ENCODE results near the gene SMYD1. TPM values are rescaled to one million over a fixed set of nuclear protein-coding genes. Genes with fewer than 3 reads are reported as not detected.
A peak's percentile ranks its signal among the peaks of the same experiment; 100 is the strongest.

SMYD1 gene
- total and polyA plus RNA-seq, 5 experiments from 2014 or later, result not detected

DNA sequence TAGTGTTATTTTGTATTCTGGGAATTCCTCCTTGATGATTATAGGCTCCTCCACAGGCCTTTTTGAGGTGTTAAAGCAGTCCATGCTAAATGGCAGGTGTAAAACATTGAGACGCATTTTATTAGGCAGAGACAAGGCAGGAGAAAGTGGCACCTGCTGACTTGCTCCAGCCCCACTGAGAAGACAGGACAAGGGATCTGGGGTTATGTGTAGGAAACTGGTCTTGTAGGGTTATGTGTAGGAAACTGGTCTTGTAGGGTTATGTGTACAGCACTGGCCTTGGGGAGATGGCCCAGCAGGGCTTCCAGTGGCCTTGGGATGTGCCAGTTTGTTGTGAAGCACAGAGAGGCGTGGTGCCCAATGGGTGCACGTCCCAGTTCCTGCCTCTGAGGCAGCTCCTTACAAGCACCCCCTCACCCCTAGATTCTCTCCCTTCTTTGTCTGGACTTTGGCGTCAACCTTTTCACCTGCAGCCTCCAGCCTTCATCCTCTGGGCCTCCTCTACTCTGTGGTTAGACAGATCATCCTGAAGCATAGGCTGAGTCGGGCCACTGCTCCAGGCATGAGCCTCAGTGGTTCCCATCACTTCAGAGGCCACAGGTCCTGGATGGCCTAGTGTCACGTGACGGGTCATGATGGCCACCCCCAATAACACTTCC lies 61.2 kb downstream of the SMYD1 start:
- Mint-ChIP-seq H3K4me1 (peaks cover 0 to 2% (median 0%) of the 10 kb centered on the region in 4 donors), H3K4me3 (no peak overlapping the region), H3K27ac (no peak overlapping the region), H3K9me3 (no peaks in the 10 kb centered on the region), H3K27me3 (peaks cover 0 to 11% (median 2%) of the 10 kb centered on the region in 5 donors), H3K36me3 (no peaks in the 10 kb centered on the region)
- POLR2A ChIA-PET, result no interaction called here
- no peak for ATAC-seq
- no peak for DNase-seq

DNA sequence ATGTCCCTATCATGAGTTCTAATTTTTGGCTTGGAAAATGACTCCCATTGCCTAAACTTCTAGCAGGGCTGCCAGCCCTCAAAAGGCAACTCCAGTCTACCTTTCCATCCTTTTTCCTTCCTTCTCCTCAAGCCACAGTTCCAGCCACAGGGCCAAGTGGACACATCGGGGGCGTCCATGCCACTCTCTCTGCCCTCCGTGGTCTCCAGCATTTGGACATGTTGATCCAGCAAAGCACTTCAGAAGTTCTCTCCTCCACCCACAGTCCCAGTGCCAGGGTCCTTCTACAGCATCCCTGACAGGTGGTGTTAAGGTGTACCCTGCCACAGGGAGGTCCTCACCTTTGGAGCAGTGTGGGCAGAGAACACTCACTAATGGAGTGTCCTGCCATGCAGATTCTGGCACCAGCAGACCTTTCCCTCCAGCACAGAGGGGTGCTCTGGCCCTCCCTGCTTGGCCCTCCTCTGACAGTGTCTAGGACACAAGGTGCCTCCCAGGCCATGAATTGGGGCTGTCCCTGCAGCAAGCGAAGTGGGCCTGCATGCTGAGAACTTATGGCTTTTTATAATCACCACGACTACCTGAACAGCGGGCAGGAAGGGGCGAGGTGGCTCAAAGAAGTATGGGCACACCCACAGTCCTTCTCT lies 61.8 kb downstream of the SMYD1 start:
- H3K36me3 Mint-ChIP-seq, result no peaks in the 10 kb centered on the region
- ATAC-seq, result no peak
- peak overlapping the region in 2 of 10 donors; percentile 55 to 63 for H3K27ac Mint-ChIP-seq
- peaks cover 0 to 2% (median 0%) of the 10 kb centered on the region in 4 donors for H3K4me1 Mint-ChIP-seq
- H3K9me3 Mint-ChIP-seq, result no peaks in the 10 kb centered on the region
- no peak for DNase-seq
- no peak overlapping the region for H3K4me3 Mint-ChIP-seq
- peaks cover 0 to 11% (median 5%) of the 10 kb centered on the region in 5 donors for H3K27me3 Mint-ChIP-seq
- POLR2A ChIA-PET, result no interaction called here

GRCh38 chr2:88131201-88131998 lies 63.8 kb downstream of the SMYD1 start:
- ATAC-seq, result no peak

GRCh38 chr2:88131999-88132368 lies 64.4 kb downstream of the SMYD1 start:
- no peaks in the 10 kb centered on the region for H3K9me3 Mint-ChIP-seq
- no peak overlapping the region for H3K27ac Mint-ChIP-seq

More at GRCh38 chr2:88131201-88131998, 63.8 kb downstream of the SMYD1 start:
- DNase-seq, result no peak
- H3K4me1 Mint-ChIP-seq, result peaks cover 0 to 2% (median 0%) of the 10 kb centered on the region in 4 donors
- H3K27me3 Mint-ChIP-seq, result peaks cover 6 to 13% (median 9%) of the 10 kb centered on the region in 5 donors
- no peak overlapping the region for H3K4me3 Mint-ChIP-seq
- no peak overlapping the region for H3K27ac Mint-ChIP-seq
- H3K9me3 Mint-ChIP-seq, result no peaks in the 10 kb centered on the region
- H3K36me3 Mint-ChIP-seq, result no peaks in the 10 kb centered on the region
- POLR2A ChIA-PET, result no interaction called here

DNA sequence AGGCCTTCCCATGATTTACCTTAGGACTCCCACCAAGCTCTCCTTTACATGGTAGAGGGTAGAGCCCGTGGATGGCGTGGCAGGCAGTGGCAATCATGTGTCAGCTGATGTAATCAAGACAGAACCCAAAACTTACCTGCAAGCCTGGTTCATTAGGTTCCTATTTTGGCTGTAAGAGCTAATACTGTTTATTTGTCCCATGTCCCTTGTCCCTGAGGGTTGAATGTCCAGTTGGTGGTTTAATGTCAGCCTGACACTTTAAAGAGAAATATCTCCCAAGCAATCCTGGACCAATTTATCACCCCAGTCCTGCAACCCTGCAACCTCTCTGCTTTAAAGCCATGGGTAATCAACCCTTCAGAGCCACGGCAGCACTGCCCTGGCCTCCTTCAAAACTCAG lies 66.2 kb downstream of the SMYD1 start:
- H3K9me3 Mint-ChIP-seq, result no peaks in the 10 kb centered on the region
- no peaks in the 10 kb centered on the region for H3K36me3 Mint-ChIP-seq
- H3K4me1 Mint-ChIP-seq, result peaks cover 0 to 2% (median 0%) of the 10 kb centered on the region in 4 donors
- peaks cover 4 to 17% (median 13%) of the 10 kb centered on the region in 5 donors for H3K27me3 Mint-ChIP-seq
- no peak for ATAC-seq
- peak overlapping the region in 1 of 10 donors; percentile 13 for H3K27ac Mint-ChIP-seq
- POLR2A ChIA-PET, result no interaction called here
- no peak for DNase-seq
- H3K4me3 Mint-ChIP-seq, result no peak overlapping the region

More at GRCh38 chr2:88131999-88132368, 64.4 kb downstream of the SMYD1 start:
- H3K4me1 Mint-ChIP-seq, result peaks cover 0 to 2% (median 0%) of the 10 kb centered on the region in 4 donors
- DNase-seq (no peak), ATAC-seq (no peak)
- no peaks in the 10 kb centered on the region for H3K36me3 Mint-ChIP-seq
- peaks cover 6 to 13% (median 13%) of the 10 kb centered on the region in 5 donors for H3K27me3 Mint-ChIP-seq
- POLR2A ChIA-PET, result no interaction called here
- no peak overlapping the region for H3K4me3 Mint-ChIP-seq

GRCh38 chr2:88136817-88137216 lies 69.2 kb downstream of the SMYD1 start:
- DNase-seq (no peak), ATAC-seq (no peak)
- H3K36me3 Mint-ChIP-seq, result peaks cover 0 to 3% (median 1%) of the 10 kb centered on the region in 3 donors
- H3K4me1 Mint-ChIP-seq, result no peaks in the 10 kb centered on the region
- POLR2A ChIA-PET, result no interaction called here
- H3K27me3 Mint-ChIP-seq, result peaks cover 4 to 17% (median 15%) of the 10 kb centered on the region in 5 donors
- H3K4me3 Mint-ChIP-seq, result no peak overlapping the region
- peaks cover 0 to 7% (median 3%) of the 10 kb centered on the region in 9 donors for H3K9me3 Mint-ChIP-seq
- no peak overlapping the region for H3K27ac Mint-ChIP-seq

GRCh38 chr2:88137833-88138232 lies 70.2 kb downstream of the SMYD1 start:
- POLR2A ChIA-PET, result no interaction called here
- H3K9me3 Mint-ChIP-seq, result peaks cover 0 to 14% (median 6%) of the 10 kb centered on the region in 9 donors
- no peak for DNase-seq
- H3K27ac Mint-ChIP-seq, result no peak overlapping the region
- peaks cover 0 to 5% (median 5%) of the 10 kb centered on the region in 3 donors for H3K36me3 Mint-ChIP-seq
- ATAC-seq, result no peak
- H3K27me3 Mint-ChIP-seq, result peaks cover 4 to 20% (median 16%) of the 10 kb centered on the region in 5 donors
- H3K4me1 Mint-ChIP-seq, result no peaks in the 10 kb centered on the region
- no peak overlapping the region for H3K4me3 Mint-ChIP-seq

GRCh38 chr2:88139203-88139702 lies 71.6 kb downstream of the SMYD1 start:
- H3K36me3 Mint-ChIP-seq, result peaks cover 0 to 5% (median 5%) of the 10 kb centered on the region in 3 donors

DNA sequence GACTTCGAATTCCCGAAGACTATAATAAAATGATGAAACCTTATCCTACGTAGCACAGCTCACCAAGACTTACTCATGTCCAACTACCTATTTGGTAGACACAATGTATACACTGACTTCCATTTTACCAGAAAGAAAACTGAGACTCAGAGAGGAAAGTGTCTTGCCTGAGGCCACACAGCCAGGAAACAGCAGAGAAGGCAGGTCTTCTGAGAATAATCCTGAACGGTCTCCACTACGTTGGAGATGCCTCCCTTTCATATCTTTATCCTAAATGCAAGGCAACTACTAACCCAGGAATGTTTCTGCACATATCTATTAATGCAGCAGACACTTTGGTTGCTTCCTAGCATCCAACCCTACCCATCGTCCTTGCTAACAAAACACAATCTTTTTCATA lies 72.2 kb downstream of the SMYD1 start:
- H3K27ac Mint-ChIP-seq, result no peak overlapping the region
- H3K36me3 Mint-ChIP-seq, result peaks cover 0 to 5% (median 5%) of the 10 kb centered on the region in 3 donors
- ATAC-seq (no peak), DNase-seq (no peak)
- peaks cover 0 to 28% (median 6%) of the 10 kb centered on the region in 9 donors for H3K9me3 Mint-ChIP-seq
- no peaks in the 10 kb centered on the region for H3K4me1 Mint-ChIP-seq
- H3K4me3 Mint-ChIP-seq, result no peak overlapping the region
- H3K27me3 Mint-ChIP-seq, result peaks cover 6 to 33% (median 31%) of the 10 kb centered on the region in 5 donors
- POLR2A ChIA-PET, result no interaction called here

More at GRCh38 chr2:88139203-88139702, 71.6 kb downstream of the SMYD1 start:
- ATAC-seq (no peak), DNase-seq (no peak)
- Mint-ChIP-seq H3K27ac (no peak overlapping the region), H3K4me3 (no peak overlapping the region), H3K9me3 (peaks cover 0 to 28% (median 6%) of the 10 kb centered on the region in 9 donors), H3K27me3 (peaks cover 4 to 30% (median 30%) of the 10 kb centered on the region in 5 donors), H3K4me1 (no peaks in the 10 kb centered on the region)
- POLR2A ChIA-PET, result no interaction called here

DNA sequence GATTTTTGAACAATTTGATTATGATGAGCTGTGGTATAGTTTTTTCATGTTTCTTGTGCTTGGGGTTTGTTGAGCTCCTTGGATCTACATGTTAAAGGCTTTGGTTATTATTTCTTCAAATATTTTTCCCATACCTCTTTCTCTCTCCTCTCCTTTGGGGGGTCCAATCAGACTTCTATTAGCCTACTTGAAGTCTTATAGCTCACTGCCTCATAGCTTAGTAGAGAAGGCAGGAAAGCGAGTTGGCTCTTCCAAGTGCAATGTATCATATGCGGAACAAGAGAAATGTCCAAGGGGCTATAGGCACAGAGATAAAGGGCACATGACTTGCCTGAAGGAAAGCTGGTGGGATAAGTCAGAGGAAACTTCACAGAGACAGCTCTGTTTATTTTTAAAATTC lies 74.3 kb downstream of the SMYD1 start:
- POLR2A ChIA-PET, result no interaction called here
- Mint-ChIP-seq H3K36me3 (peaks cover 0 to 9% (median 5%) of the 10 kb centered on the region in 3 donors), H3K4me1 (no peaks in the 10 kb centered on the region), H3K9me3 (peaks cover 0 to 28% (median 6%) of the 10 kb centered on the region in 9 donors), H3K4me3 (no peak overlapping the region), H3K27me3 (peaks cover 2 to 34% (median 29%) of the 10 kb centered on the region in 5 donors), H3K27ac (no peak overlapping the region)
- ATAC-seq (no peak), DNase-seq (no peak)

GRCh38 chr2:88144271-88144670 lies 76.6 kb downstream of the SMYD1 start:
- no peak for DNase-seq
- Mint-ChIP-seq H3K9me3 (peaks cover 10 to 43% (median 20%) of the 10 kb centered on the region in 9 donors), H3K4me1 (no peaks in the 10 kb centered on the region), H3K4me3 (no peak overlapping the region), H3K27me3 (peaks cover 4 to 37% (median 30%) of the 10 kb centered on the region in 5 donors), H3K27ac (no peak overlapping the region), H3K36me3 (peaks cover 0 to 22% (median 10%) of the 10 kb centered on the region in 3 donors)
- ATAC-seq, result no peak
- POLR2A ChIA-PET, result no interaction called here

DNA sequence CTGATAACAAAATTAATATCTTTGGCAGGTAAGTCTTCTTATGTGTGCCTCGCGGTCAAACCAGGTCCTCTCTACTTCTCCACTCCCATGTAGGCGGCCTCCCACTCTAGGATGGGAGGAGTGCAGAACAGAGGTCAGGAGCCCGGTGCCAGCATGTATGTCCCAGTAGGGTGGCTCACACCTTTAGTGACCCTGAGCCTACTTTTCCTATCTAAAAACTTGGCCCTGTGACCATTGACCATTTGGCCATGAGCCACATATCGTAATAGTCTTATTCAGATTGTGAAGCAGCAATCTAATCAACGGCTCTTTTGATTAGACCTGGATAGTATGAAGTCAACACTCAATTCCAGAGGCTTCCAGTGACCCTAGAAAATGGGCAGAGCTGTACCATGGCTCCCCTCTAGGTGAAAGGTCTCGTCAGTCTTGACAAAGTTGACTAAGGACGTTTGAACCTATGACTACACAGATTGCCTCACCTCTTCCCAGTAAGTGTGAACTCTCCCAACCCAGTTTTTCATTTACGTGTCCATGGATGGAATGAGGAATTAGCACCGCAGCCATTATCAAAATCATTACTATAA lies 77.4 kb downstream of the SMYD1 start:
- Mint-ChIP-seq H3K27ac (no peak overlapping the region), H3K36me3 (peaks cover 0 to 25% (median 12%) of the 10 kb centered on the region in 3 donors), H3K4me3 (no peak overlapping the region), H3K4me1 (no peaks in the 10 kb centered on the region), H3K9me3 (peaks cover 11 to 48% (median 23%) of the 10 kb centered on the region in 9 donors), H3K27me3 (peaks cover 4 to 37% (median 30%) of the 10 kb centered on the region in 5 donors)
- POLR2A ChIA-PET, result no interaction called here
- DNase-seq (no peak), ATAC-seq (no peak)

Data from naive thymus-derived CD8-positive, alpha-beta T cell (primary cell).